Activated T-helper 2 cell treated with anti-CD3 and anti-CD28 coated beads, Interferon-gamma antibody, Interleukin-2, Interleukin-4, amounts not matched to agents 10 μg/mL and 5 μg/mL and 100 μg/mL, durations not matched to agents 14 hours and 24 hours and 36 hours (primary cell): ENCODE measurements around the gene TOR1A. TPM values are rescaled to one million over a fixed set of nuclear protein-coding genes. Genes with fewer than 3 reads are reported as not detected.

Experiments
- DNase-seq: peaks from one replicate; pipeline ENCODE4 v3.0.0; 2021; ENCODE audit warnings: low spot score
- H3K27ac Mint-ChIP-seq: one replicate; pipeline ENCODE4 v1.8.0; 2021; ENCODE audit warnings: mixed read lengths
- H3K27me3 Mint-ChIP-seq: one replicate; pipeline ENCODE4 v1.8.0; 2021; ENCODE audit warnings: low read depth, mixed read lengths
- H3K36me3 Mint-ChIP-seq: one replicate; pipeline ENCODE4 v1.8.0; 2021; ENCODE audit warnings: low read depth, mixed read lengths
- H3K4me1 Mint-ChIP-seq: one replicate; pipeline ENCODE4 v1.8.0; 2021; ENCODE audit warnings: low read depth, mixed read lengths
- H3K4me3 Mint-ChIP-seq: one replicate; pipeline ENCODE4 v1.8.0; 2021; ENCODE audit warnings: low read depth, mild to moderate bottlenecking, moderate library complexity, mixed read lengths
- H3K9me3 Mint-ChIP-seq: one replicate; pipeline ENCODE4 v1.8.0; 2021; ENCODE audit warnings: mixed read lengths
- intact Hi-C: fragments of 100-400 bp; cut with micrococcal nuclease; formaldehyde crosslinking; loops from one replicate; pipeline ENCODE4 v1.15.1; 2023
- total RNA-seq: library from RNA; stranded (reverse); gene quantifications from 2 replicates; pipeline ENCODE4 v1.2.3, GENCODE V29; 2022

The TOR1A gene
- total RNA-seq, 1 donor from 2014 or later, result 55.8 TPM

- peak overlapping the region; percentile 30 for H3K27ac Mint-ChIP-seq
- peaks cover 25% of the 10 kb centered on the region for H3K36me3 Mint-ChIP-seq
- H3K4me1 Mint-ChIP-seq, result peaks cover 46% of the 10 kb centered on the region
- H3K9me3 Mint-ChIP-seq, result no peaks in the 10 kb centered on the region
- no peaks in the 10 kb centered on the region for H3K27me3 Mint-ChIP-seq
- no peak for DNase-seq
- H3K4me3 Mint-ChIP-seq, result no peak overlapping the region
- intact Hi-C loops, result no loop called here
Observed at GRCh38 chr9:129841071-129841470, 17.1 kb upstream of the TOR1A start.

GRCh38 chr9:129840034-129840433 lies 16.1 kb upstream of the TOR1A start:
- peaks cover 42% of the 10 kb centered on the region for H3K4me1 Mint-ChIP-seq
- no peak overlapping the region for H3K4me3 Mint-ChIP-seq
- peaks cover 24% of the 10 kb centered on the region for H3K36me3 Mint-ChIP-seq
- intact Hi-C loops, result no loop called here
- no peaks in the 10 kb centered on the region for H3K9me3 Mint-ChIP-seq
- peak overlapping the region; percentile 46 for H3K27ac Mint-ChIP-seq
- H3K27me3 Mint-ChIP-seq, result no peaks in the 10 kb centered on the region
- no peak for DNase-seq

DNA sequence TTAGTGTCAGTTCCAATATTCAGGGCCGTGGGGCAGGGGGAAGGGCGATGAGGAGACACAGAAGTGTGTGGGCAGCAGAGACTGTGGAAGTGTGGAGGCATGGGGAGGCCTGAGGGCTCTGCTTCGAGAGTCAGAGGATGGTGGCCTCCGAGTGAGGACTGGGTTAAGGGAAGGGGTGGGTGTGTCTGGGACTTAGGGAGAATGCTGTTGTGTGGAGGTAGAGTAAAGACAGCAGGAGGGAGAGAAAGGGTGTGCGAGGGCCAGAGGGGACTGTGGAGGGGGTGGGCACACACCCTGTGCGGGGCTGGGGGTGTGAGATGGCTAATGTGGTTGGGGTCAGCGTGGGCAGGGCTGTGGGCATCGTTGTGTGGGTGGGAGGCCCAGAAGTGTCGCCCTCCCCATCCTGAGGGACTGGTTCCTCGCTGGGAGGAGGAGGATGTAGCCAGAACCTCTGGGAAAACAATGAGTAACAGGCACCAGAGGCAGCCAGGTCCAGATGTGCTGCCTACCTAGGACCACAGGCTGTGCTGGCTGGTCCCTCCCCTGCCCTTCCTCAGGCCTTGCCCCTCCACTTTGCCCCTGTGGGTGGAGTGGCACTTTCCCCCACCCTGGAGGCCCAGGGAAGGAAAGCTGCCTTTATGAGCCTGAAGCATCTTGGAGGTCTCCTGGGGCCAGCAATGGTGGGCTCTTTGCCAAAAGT lies 15.5 kb upstream of the TOR1A start:
- Mint-ChIP-seq H3K9me3 (no peaks in the 10 kb centered on the region), H3K4me1 (peaks cover 39% of the 10 kb centered on the region), H3K27me3 (no peaks in the 10 kb centered on the region), H3K4me3 (peak overlapping the region; percentile 68), H3K36me3 (peaks cover 28% of the 10 kb centered on the region), H3K27ac (peak overlapping the region; percentile 95)
- DNase-seq, result no peak
- intact Hi-C loops, result loop anchor here (5.0 kb wide), 1 partner anchor 203 kb away; the partner anchor contains the start of gene FNBP1

DNA sequence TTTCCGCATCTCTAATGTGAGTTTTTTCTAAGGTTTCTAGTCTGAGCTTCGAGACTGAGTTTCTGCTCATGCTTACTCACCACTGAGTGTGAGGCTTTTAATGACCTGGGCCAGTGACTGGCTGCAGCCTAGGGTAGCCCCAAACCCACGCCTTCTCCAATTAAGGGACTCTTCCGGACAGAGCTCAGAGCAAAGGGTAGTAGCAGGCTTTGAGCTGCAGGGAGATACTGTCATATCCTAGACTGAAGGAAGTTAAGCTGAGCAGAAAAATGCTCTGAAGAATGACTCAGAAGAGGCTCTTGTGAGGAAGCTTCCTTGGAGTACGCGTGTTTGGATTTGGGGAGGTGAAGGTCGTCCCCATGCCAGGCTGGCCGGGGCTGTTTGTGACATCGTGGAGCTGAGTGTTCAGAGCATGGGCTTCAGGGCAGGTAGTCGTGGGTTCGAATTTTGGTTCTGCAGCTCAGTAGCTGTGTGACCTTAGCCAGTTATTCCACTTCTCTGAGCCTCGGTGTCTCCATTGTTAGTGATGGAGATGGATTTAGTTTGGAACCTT lies 14.8 kb upstream of the TOR1A start:
- H3K4me3 Mint-ChIP-seq, result peak overlapping the region; percentile 68
- H3K36me3 Mint-ChIP-seq, result peaks cover 35% of the 10 kb centered on the region
- intact Hi-C loops, result loop anchor here (1.0 to 5.0 kb wide), 2 partner anchors 25 to 204 kb away; partner anchors contain the start of gene FNBP1
- H3K27me3 Mint-ChIP-seq, result no peaks in the 10 kb centered on the region
- no peak for DNase-seq
- H3K9me3 Mint-ChIP-seq, result no peaks in the 10 kb centered on the region
- peak overlapping the region; percentile 95 for H3K27ac Mint-ChIP-seq
- peaks cover 46% of the 10 kb centered on the region for H3K4me1 Mint-ChIP-seq

- H3K36me3 Mint-ChIP-seq, result peaks cover 53% of the 10 kb centered on the region
- H3K9me3 Mint-ChIP-seq, result no peaks in the 10 kb centered on the region
- peak overlapping the region; percentile 94 for H3K4me3 Mint-ChIP-seq
- DNase-seq, result peak; percentile 28
- H3K27ac Mint-ChIP-seq, result peak overlapping the region; percentile 90
- H3K27me3 Mint-ChIP-seq, result no peaks in the 10 kb centered on the region
- peaks cover 53% of the 10 kb centered on the region for H3K4me1 Mint-ChIP-seq
- intact Hi-C loops, result loop anchor here (5.0 kb wide), 1 partner anchor 206 kb away; the partner anchor contains the start of gene FNBP1
Observed at GRCh38 chr9:129836311-129837007, 12.5 kb upstream of the TOR1A start.

GRCh38 chr9:129835860-129836223 lies 11.9 kb upstream of the TOR1A start:
- Mint-ChIP-seq H3K4me1 (peaks cover 48% of the 10 kb centered on the region), H3K9me3 (no peaks in the 10 kb centered on the region), H3K27me3 (no peaks in the 10 kb centered on the region), H3K27ac (peak overlapping the region; percentile 90), H3K36me3 (peaks cover 58% of the 10 kb centered on the region), H3K4me3 (peak overlapping the region; percentile 94)
- DNase-seq, result no peak
- intact Hi-C loops, result loop anchor here (1.0 to 5.0 kb wide), 4 partner anchors 12 to 206 kb away; partner anchors contain the start of genes FNBP1, TOR1A and TOR1B

DNA sequence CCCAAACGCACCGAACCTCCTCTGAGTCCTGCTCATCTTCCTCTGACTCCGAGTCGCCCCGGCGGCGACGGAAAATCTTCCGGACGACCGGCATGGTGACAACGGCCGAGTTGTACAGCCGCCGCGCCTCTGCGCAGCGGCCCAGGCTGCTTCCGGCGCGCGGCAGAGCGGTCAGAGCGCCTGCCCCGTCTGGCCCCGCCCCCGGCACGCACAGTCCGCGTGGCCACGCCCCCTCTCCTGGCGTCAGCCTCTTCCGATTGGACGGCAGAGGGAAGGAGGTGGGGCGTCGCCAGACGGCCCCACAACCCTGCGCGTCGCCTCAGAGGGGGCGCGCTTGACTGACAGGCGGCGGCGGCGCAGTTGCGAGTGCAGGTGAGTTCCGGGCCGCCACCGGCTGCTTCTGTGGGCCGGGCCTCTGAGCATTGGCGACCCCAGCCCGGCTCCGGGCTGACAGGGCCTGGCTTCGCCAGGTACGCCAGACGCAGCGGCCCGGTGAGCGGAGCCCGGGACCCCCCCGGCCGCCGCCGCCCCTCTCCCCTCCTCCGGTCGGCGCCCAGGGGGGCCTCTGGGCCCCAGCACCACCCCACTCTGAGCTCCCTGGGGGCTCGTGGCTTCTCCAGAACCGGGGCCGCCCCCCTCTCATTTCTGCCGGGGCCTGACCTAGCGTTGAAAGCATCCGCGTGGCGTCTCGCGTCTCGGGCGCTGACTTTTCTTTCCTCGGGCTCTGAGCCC lies 11.4 kb upstream of the TOR1A start, which contains the start of the genes C9orf78 and USP20:
C9orf78 (minus strand) TSS at position 148 of the 732 bp plus-strand sequence; CDS start at position 94, 54 bp downstream.
USP20 (plus strand) TSS at position 331 of the 732 bp plus-strand sequence. CDS start 17,098 bp downstream, outside the sequence.
- no peaks in the 10 kb centered on the region for H3K9me3 Mint-ChIP-seq
- H3K27ac Mint-ChIP-seq, result peak within 1 kb of the TSS; percentile 98
- DNase-seq, result peak; percentile 95
- peaks cover 63% of the 10 kb centered on the region for H3K36me3 Mint-ChIP-seq
- peak within 1 kb of the TSS; percentile 98 for H3K4me3 Mint-ChIP-seq
- intact Hi-C loops, result loop anchor here (1.0 to 5.0 kb wide), 4 partner anchors 11 to 207 kb away; partner anchors contain the start of genes FNBP1, TOR1A and TOR1B
- H3K4me1 Mint-ChIP-seq, result peaks cover 47% of the 10 kb centered on the region
- no peaks in the 10 kb centered on the region for H3K27me3 Mint-ChIP-seq

DNA sequence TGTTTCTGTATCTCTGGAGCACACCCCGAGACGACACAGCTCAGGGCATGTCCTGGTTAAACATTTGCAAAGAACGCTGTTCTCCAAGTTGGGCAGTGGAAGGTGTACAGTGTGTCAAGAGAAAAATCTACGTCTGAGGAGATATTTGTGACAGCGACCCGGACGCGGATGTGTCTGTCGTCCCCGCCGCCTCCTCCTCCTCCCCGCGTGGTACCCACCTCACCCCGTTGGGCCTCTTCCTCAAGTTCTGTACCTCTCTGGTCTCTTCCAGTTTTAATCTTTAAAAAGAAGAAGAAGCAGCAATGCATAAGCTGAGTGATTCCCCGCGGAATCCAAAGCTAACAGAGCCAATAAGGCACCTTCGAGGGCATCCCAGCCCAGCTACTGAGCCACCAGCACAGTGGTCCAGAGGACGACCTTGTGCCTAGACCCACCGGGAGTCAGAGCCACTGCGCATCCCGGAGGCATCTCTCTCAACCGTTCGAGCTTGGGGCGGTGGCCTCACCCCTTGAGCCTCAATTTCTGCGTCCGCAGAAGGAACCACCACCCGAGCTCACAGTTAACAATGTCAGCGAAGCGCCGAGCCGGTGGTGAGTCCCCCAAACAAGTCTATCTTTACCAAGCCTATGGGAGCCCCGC lies 10.7 kb upstream of the TOR1A start:
- intact Hi-C loops, result loop anchor here (1.0 to 5.0 kb wide), 4 partner anchors 10 to 208 kb away; partner anchors contain the start of genes FNBP1, TOR1A and TOR1B
- peaks cover 43% of the 10 kb centered on the region for H3K4me1 Mint-ChIP-seq

GRCh38 chr9:129832982-129833381 lies 9.0 kb upstream of the TOR1A start:
- DNase-seq, result no peak
- intact Hi-C loops, result no loop called here
- Mint-ChIP-seq H3K36me3 (peaks cover 74% of the 10 kb centered on the region), H3K27ac (peak overlapping the region; percentile 62), H3K4me3 (peak overlapping the region; percentile 98), H3K27me3 (no peaks in the 10 kb centered on the region), H3K4me1 (peaks cover 32% of the 10 kb centered on the region), H3K9me3 (no peaks in the 10 kb centered on the region)

More for the DNA sequence above, 10.7 kb upstream of the TOR1A start:
- Mint-ChIP-seq H3K9me3 (no peaks in the 10 kb centered on the region), H3K27ac (peak overlapping the region; percentile 98), H3K4me3 (peak overlapping the region; percentile 98), H3K27me3 (no peaks in the 10 kb centered on the region), H3K36me3 (peaks cover 67% of the 10 kb centered on the region)
- peak; percentile 37 for DNase-seq

- H3K4me3 Mint-ChIP-seq, result no peak overlapping the region
- H3K9me3 Mint-ChIP-seq, result no peaks in the 10 kb centered on the region
- intact Hi-C loops, result loop anchor here (5.0 kb wide), 1 partner anchor 33 kb away; no protein-coding TSS in a partner anchor
- no peaks in the 10 kb centered on the region for H3K27me3 Mint-ChIP-seq
- no peak overlapping the region for H3K27ac Mint-ChIP-seq
- DNase-seq, result no peak
- H3K36me3 Mint-ChIP-seq, result peaks cover 60% of the 10 kb centered on the region
- peaks cover 9% of the 10 kb centered on the region for H3K4me1 Mint-ChIP-seq
Observed at GRCh38 chr9:129828969-129829368, 5.0 kb upstream of the TOR1A start.

- Mint-ChIP-seq H3K27ac (no peak overlapping the region), H3K27me3 (no peaks in the 10 kb centered on the region), H3K4me3 (no peak overlapping the region), H3K4me1 (peaks cover 1% of the 10 kb centered on the region), H3K36me3 (peaks cover 53% of the 10 kb centered on the region), H3K9me3 (no peaks in the 10 kb centered on the region)
- intact Hi-C loops, result loop anchor here (5.0 kb wide), 1 partner anchor 34 kb away; no protein-coding TSS in a partner anchor
- no peak for DNase-seq
Observed at GRCh38 chr9:129828051-129828450, 4.1 kb upstream of the TOR1A start.
